ENCODE measurements around the gene DNASE1L3. TPM values are rescaled to one million over a fixed set of nuclear protein-coding genes. Genes with fewer than 3 reads are reported as not detected.

The DNASE1L3 gene
- total and polyA plus RNA-seq, 2 of the 8 experiments (the other 6 are each of a cell fraction or from before 2014, with no cell fraction given), result not detected

DNA sequence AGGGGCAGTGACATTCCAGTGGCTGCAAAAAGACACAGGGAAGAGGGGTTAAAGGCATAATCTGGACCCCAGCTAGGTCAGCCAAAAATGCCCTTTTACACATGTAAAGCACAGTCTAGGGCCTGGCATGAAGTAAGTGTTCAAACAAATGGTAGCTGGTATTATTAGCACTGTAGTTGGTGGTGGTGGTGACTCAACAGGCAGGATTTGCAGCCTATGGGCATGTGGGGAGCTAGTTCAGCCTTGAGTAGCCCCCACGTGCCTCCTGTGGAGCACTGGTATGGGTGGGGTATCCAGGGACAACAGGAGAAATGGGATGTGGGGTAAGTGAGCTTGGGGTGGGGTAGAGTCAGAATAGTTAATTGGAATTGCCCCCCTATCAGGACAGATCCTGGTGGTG is 27.6 kb downstream of the DNASE1L3 start:
- TF ChIP-seq, protein P1, sequence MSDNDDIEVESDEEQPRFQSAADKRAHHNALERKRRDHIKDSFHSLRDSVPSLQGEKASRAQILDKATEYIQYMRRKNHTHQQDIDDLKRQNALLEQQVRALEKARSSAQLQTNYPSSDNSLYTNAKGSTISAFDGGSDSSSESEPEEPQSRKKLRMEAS (IDR thresholded peaks at IDR 0.05), result no peak
- TF ChIP-seq TCF12 (IDR thresholded peaks at IDR 0.05; ENCODE audit: low read depth, low read length) (no peak), BACH1 (IDR thresholded peaks at IDR 0.05; ENCODE audit: low read length) (no peak), RBBP5 (IDR thresholded peaks at IDR 0.05; ENCODE audit: borderline replicate concordance, low read depth, low read length) (no peak), CREB1 (IDR thresholded peaks at IDR 0.05) (no peak), POLR2AphosphoS5 (IDR thresholded peaks at IDR 0.05; ENCODE audit: low read depth, low read length) (no peak), SRF (IDR thresholded peaks at IDR 0.05; ENCODE audit: low read depth, low read length) (no peak), ZNF274 (IDR thresholded peaks at IDR 0.05; ENCODE audit: borderline replicate concordance, extremely low read depth, low read length) (no peak), CEBPB (IDR thresholded peaks at IDR 0.05; ENCODE audit: low read depth, low read length) (no peak), CTBP2 (IDR thresholded peaks at IDR 0.05; ENCODE audit: borderline replicate concordance, insufficient read depth, insufficient read length, low read length) (no peak), PHF8 (conservative IDR thresholded peaks at IDR 0.05; ENCODE audit: low read depth, low read length) (no peak)
- no peak overlapping the region for H3K27ac ChIP-seq (ENCODE audit: low read depth, low read length)
- no peak overlapping the region for H3K14ac ChIP-seq (ENCODE audit: insufficient read length)
- no peaks in the 10 kb centered on the region for H4K20me1 ChIP-seq (replicated peaks in 1 of 2; ENCODE audit: control insufficient read depth in 1 of 2, insufficient read depth in 2 of 2, low read length in 2 of 2)
- no peak overlapping the region for H2BK5ac ChIP-seq (ENCODE audit: low read depth, low read length)
- no peaks in the 10 kb centered on the region for H3K79me1 ChIP-seq (ENCODE audit: low read depth, low read length)
- no peak overlapping the region for H3K4me3 ChIP-seq (ENCODE audit: extremely low read depth in 1 of 4, insufficient read depth in 2 of 4, low read depth in 3 of 4, low read length in 4 of 4)
- FAIRE-seq, result no peak
- H2BK12ac ChIP-seq (ENCODE audit: low read depth, low read length), result no peak overlapping the region
- H2BK15ac ChIP-seq (ENCODE audit: low read length), result no peak overlapping the region
- H3K23ac ChIP-seq (ENCODE audit: insufficient read length), result no peak overlapping the region
- ChIA-PET CTCF (ENCODE audit: partially characterized antibody) (interaction anchor here (0.6 to 9.7 kb wide), 7 partner anchors 17 to 156 kb away, joined by 3 to 177 read pairs (median 10); partner anchors contain the start of genes DNASE1L3, HTD2 and RPP14), POLR2A (ENCODE audit: partially characterized antibody) (interaction anchor here (1.2 kb wide), 1 partner anchor 123 kb away, joined by 4 read pairs; the partner anchor contains the start of genes HTD2 and RPP14)
- H2AK5ac ChIP-seq (ENCODE audit: low read depth, low read length), result 0 out of 2 replicates have a peak overlapping the region, but pooled peaks have one; percentile 15
- H3K56ac ChIP-seq (replicated peaks; ENCODE audit: insufficient read length, low read depth, low read length), result no peak overlapping the region
- no peak overlapping the region for H3K4me2 ChIP-seq (ENCODE audit: insufficient read depth in 1 of 2, low read depth in 2 of 2, low read length in 2 of 2)
- no peak overlapping the region for H3K18ac ChIP-seq (ENCODE audit: extremely low read depth, low read length)
- no peak overlapping the region for H4K91ac ChIP-seq (replicated peaks; ENCODE audit: insufficient read length, low read length)
- no peaks in the 10 kb centered on the region for H3K36me3 ChIP-seq (ENCODE audit: control insufficient read depth in 2 of 4, insufficient read depth in 4 of 4, low read length in 3 of 4)
- H4K8ac ChIP-seq (ENCODE audit: extremely low read depth, insufficient read depth, low read length), result no peak overlapping the region
- no peaks in the 10 kb centered on the region for H3K9me3 ChIP-seq (ENCODE audit: insufficient read depth in 2 of 2, low read depth in 1 of 2, low read length in 1 of 2)
- H3K27me3 ChIP-seq (replicated peaks in 1 of 4; ENCODE audit: control insufficient read depth in 3 of 4, extremely low read depth in 1 of 4, insufficient read depth in 3 of 4, low read length in 3 of 4), result peaks cover 0 to 2% (median 2%) of the 10 kb centered on the region in 4 experiments; a peak in 1 of 7 replicates
- H3K9ac ChIP-seq (replicated peaks in 1 of 4; ENCODE audit: extremely low read depth in 1 of 4, low read depth in 3 of 4, low read length in 3 of 4), result no peak overlapping the region
- H4K5ac ChIP-seq (ENCODE audit: insufficient read length, low read depth, low read length), result no peak overlapping the region
- WGBS, 2 experiments (ENCODE audit: extremely low coverage in 1 of 2, insufficient coverage in 1 of 2, insufficient read length in 1 of 2, insufficient replicate concordance in 2 of 2, low coverage in 1 of 2, low lambda C conversion rate in 2 of 2, missing lambda C conversion rate in 1 of 2), result 73% methylated on average over 1 of the region's 1 CpG; no CpG with 5 or more reads in 1 of the 2 experiments
- no peaks in the 10 kb centered on the region for H3K79me2 ChIP-seq (ENCODE audit: control insufficient read depth in 1 of 2, insufficient read depth in 2 of 2, low read length in 2 of 2)
- no peak for DNase-seq (ENCODE audit: low read depth in 1 of 2, low spot score in 2 of 2)
- H3K23me2 ChIP-seq (ENCODE audit: low read depth, low read length), result no peaks in the 10 kb centered on the region
- no peak overlapping the region for H3K4ac ChIP-seq (replicated peaks; ENCODE audit: insufficient read length, low read depth, low read length)
- no peak overlapping the region for H2BK20ac ChIP-seq (ENCODE audit: low read length)
- H3K4me1 ChIP-seq (replicated peaks in 1 of 4; ENCODE audit: control insufficient read depth in 3 of 4, insufficient read depth in 4 of 4, low read length in 3 of 4), result peaks cover 0 to 3% (median under 1%) of the 10 kb centered on the region in 4 experiments; a peak in 1 of 7 replicates
- no peak overlapping the region for H2AFZ ChIP-seq (ENCODE audit: low read length)
- H2BK120ac ChIP-seq (replicated peaks; ENCODE audit: low read depth, low read length), result no peak overlapping the region

Data from H1 (cell line).